K562 (cell line): ENCODE data around the gene COL4A2. TPM values are rescaled to one million over a fixed set of nuclear protein-coding genes. Genes with fewer than 3 reads are reported as not detected.

ENCODE experiments used
- BACH1 ChIP-seq: fragments of 200-800 bp; sonication (Bioruptor generic); IDR thresholded peaks from 2 replicates; pipeline ENCODE4 v1.6.1; 2016; ENCODE audit warnings: missing genetic modification characterization, missing compliant biosample characterization
- BCOR ChIP-seq: fragments of 450-650 bp; IDR thresholded peaks from 2 replicates; pipeline ENCODE4 v1.6.1; 2016
- CREB1 ChIP-seq, 2 experiments: sonication (generic) in 1 of 2; formaldehyde crosslinking in 1 of 2; IDR thresholded peaks; 2 replicates each; pipeline versions ENCODE4 v1.6.1 to v1.8.0; 2012 to 2022; ENCODE audit warnings: inconsistent platforms in 1 of 2, mild to moderate bottlenecking in 1 of 2, missing genetic modification reagents in 1 of 2, moderate library complexity in 1 of 2
- ESRRA ChIP-seq: fragments of 450-650 bp; IDR thresholded peaks from 2 replicates; pipeline ENCODE4 v1.6.1; 2014; ENCODE audit warnings: low read depth, mild to moderate bottlenecking, moderate library complexity, borderline replicate concordance
- HDAC1 ChIP-seq, 2 experiments: fragments of 450-650 bp; IDR thresholded peaks; 2 replicates each; pipeline ENCODE4 v1.6.1; 2016 to 2017; ENCODE audit warnings: inconsistent platforms in 1 of 2, mild to moderate bottlenecking in 1 of 2, moderate library complexity in 1 of 2
- HDAC8 ChIP-seq: fragments of 450-650 bp; IDR thresholded peaks from 2 replicates; pipeline ENCODE4 v1.6.1; 2016; ENCODE audit warnings: mild to moderate bottlenecking, missing genetic modification characterization, moderate library complexity, missing compliant biosample characterization
- KLF13 ChIP-seq: fragments of 450-650 bp; IDR thresholded peaks from 2 replicates; pipeline ENCODE4 v1.6.1; 2016; ENCODE audit warnings: missing genetic modification characterization, low read depth, mild to moderate bottlenecking, missing compliant biosample characterization, moderate library complexity, borderline replicate concordance
- MTA2 ChIP-seq: fragments of 450-650 bp; IDR thresholded peaks from 2 replicates; pipeline ENCODE4 v1.6.1; 2016; ENCODE audit warnings: low read depth
- NR4A1 ChIP-seq, 2 experiments: fragments of 250-450 bp in 1 of 2; fragments of 450-650 bp in 1 of 2; sonication (Bioruptor Pico) in 1 of 2; IDR thresholded peaks; 2 replicates each; pipeline versions ENCODE4 v1.4.0 to v1.6.1; 2016 to 2020; ENCODE audit warnings: mild to moderate bottlenecking in 2 of 2, missing compliant biosample characterization in 1 of 2, missing genetic modification characterization in 1 of 2, moderate library complexity in 1 of 2
- PML ChIP-seq: IDR thresholded peaks from 2 replicates; pipeline ENCODE4 v1.6.1; 2012; ENCODE audit warnings: low read length, inconsistent platforms
- ZC3H11A ChIP-seq: IDR thresholded peaks from 2 replicates; pipeline ENCODE4 v1.6.1; 2012; ENCODE audit warnings: low read depth, low read length, improper control_type of control experiment
- ZNF707 ChIP-seq: fragments of 250-450 bp; sonication (Bioruptor Pico); conservative IDR thresholded peaks from 2 replicates; pipeline ENCODE4 v1.8.0; 2022; ENCODE audit warnings: inconsistent platforms, mild to moderate bottlenecking, moderate library complexity
- polyA plus RNA-seq, 8 experiments: library from polyadenylated mRNA; depleted of rRNA in 4 of 8; stranded (reverse) in 5 of 8; unstranded in 3 of 8; fragments of >200 nt; fragmentation: Nextera tagmentation in 2 of 8; fragmentation: Illumina TruSeq in 1 of 8; extraction: Ambion mirVana in 2 of 8; extraction: Trizol in 1 of 8; gene quantifications; 2 replicates each; pipeline versions ENCODE4 v1.2.1 to v1.2.3, GENCODE V29; 2011 to 2014; ENCODE audit warnings: inconsistent platforms in 1 of 8, missing spikeins in 1 of 8
- total RNA-seq, 7 experiments: library from RNA; depleted of rRNA in 6 of 7; stranded (reverse); fragments of >200 nt in 6 of 7; fragmentation: Illumina TruSeq in 2 of 7; extraction: Trizol in 2 of 7; gene quantifications; 2 replicates each; pipeline versions ENCODE4 v1.2.1 to v1.2.3, GENCODE V29; 2011 to 2021; ENCODE audit warnings: low replicate concordance in 1 of 7

The COL4A2 gene
- total and polyA plus RNA-seq, 9 of the 15 experiments (the other 6 are each of a cell fraction or from before 2014, with no cell fraction given), result 0.13 to 15.2 (median 8.1) TPM

- peak; percentile 65 for TF ChIP-seq CREB1 (IDR thresholded peaks at IDR 0.05)
- TF ChIP-seq CREB1 (CRISPR knock-in tag; IDR thresholded peaks at IDR 0.05), result no peak
- TF ChIP-seq ZNF707 (CRISPR knock-in tag), result no peak
- 0 out of 2 replicates have a peak, but pooled peaks have one; percentile 11 for TF ChIP-seq BCOR
- peak; percentile 89 for TF ChIP-seq ESRRA
- TF ChIP-seq KLF13 (tag), result no peak
- no peak for TF ChIP-seq ZC3H11A
- TF ChIP-seq MTA2, result peak; percentile 28; the same call in 1 of the 2 replicates
- TF ChIP-seq BACH1 (tag), result no peak
- no peak for TF ChIP-seq NR4A1 (CRISPR knock-in tag; IDR thresholded peaks at IDR 0.05)
- TF ChIP-seq NR4A1 (tag; IDR thresholded peaks at IDR 0.05), result no peak
- no peak for TF ChIP-seq HDAC1 (IDR thresholded peaks at IDR 0.05)
- TF ChIP-seq PML, result peak; percentile 61; the same call in 1 of the 2 replicates
- TF ChIP-seq HDAC8 (tag), result no peak
- TF ChIP-seq, all 486 proteins: peak for 45
Observed at GRCh38 chr13:110509478-110509926, 202.4 kb downstream of the COL4A2 start (continued).
